Activated CD4-positive, alpha-beta T cell treated with anti-CD3 and anti-CD28 coated beads, Interleukin-2, amount 10 ng/mL, durations not matched to agents 7 days and 5 days (primary cell): ENCODE measurements around the gene CUL9. TPM values are rescaled to one million over a fixed set of nuclear protein-coding genes. Genes with fewer than 3 reads are reported as not detected.
A peak's percentile ranks its signal among the peaks of the same experiment; 100 is the strongest.

Experiments
- CTCF ChIA-PET: fragments of 350-600 bp; sonication (Branson Sonifier 250); formaldehyde crosslinking; loops from one replicate; lab custom pipeline; 2021; ENCODE audit warnings: antibody characterized with exemption; lab: Charles Lee
- POLR2A ChIA-PET: fragments of 350-600 bp; sonication (Branson Sonifier 250); formaldehyde crosslinking; loops from one replicate; lab custom pipeline; 2021; ENCODE audit warnings: antibody characterized with exemption; lab: Charles Lee
- DNase-seq: peaks from one replicate; pipeline ENCODE4 v3.0.0-alpha.2; 2020
- H3K27ac Mint-ChIP-seq: one replicate; pipeline ENCODE4 v1.8.0; 2021; ENCODE audit warnings: mild to moderate bottlenecking, moderate library complexity, mixed read lengths
- H3K27me3 Mint-ChIP-seq: one replicate; pipeline ENCODE4 v1.8.0; 2021; ENCODE audit warnings: mixed read lengths
- H3K36me3 Mint-ChIP-seq: one replicate; pipeline ENCODE4 v1.8.0; 2021; ENCODE audit warnings: low read depth, mixed read lengths
- H3K4me1 Mint-ChIP-seq: one replicate; pipeline ENCODE4 v1.8.0; 2021; ENCODE audit warnings: mixed read lengths
- H3K4me3 Mint-ChIP-seq: one replicate; pipeline ENCODE4 v1.8.0; 2021; ENCODE audit warnings: mild to moderate bottlenecking, moderate library complexity, mixed read lengths
- H3K9me3 Mint-ChIP-seq: one replicate; pipeline ENCODE4 v1.8.0; 2021; ENCODE audit warnings: mixed read lengths
- total RNA-seq, 2 experiments: library from RNA; stranded (reverse); gene quantifications; one replicate each; pipeline ENCODE4 v1.2.3, GENCODE V29; 2021

CUL9 gene
- total RNA-seq, 2 experiments from 2014 or later: 57.8 to 60.7 TPM

GRCh38 chr6:43255408-43256054 is 73.5 kb downstream of the CUL9 start:
- no peak overlapping the region for H3K4me3 Mint-ChIP-seq
- no peak overlapping the region for H3K27ac Mint-ChIP-seq
- peaks cover 21% of the 10 kb centered on the region for H3K27me3 Mint-ChIP-seq
- peaks cover 10% of the 10 kb centered on the region for H3K4me1 Mint-ChIP-seq
- DNase-seq: no peak
- H3K36me3 Mint-ChIP-seq: no peaks in the 10 kb centered on the region
- ChIA-PET CTCF (interaction anchor here (0.8 to 1.4 kb wide), 3 partner anchors 10 to 26 kb away, joined by 3 to 4 read pairs (median 4); no protein-coding TSS in a partner anchor), POLR2A (interaction anchor here (0.6 kb wide), 1 partner anchor 136 kb away, joined by 3 read pairs; no protein-coding TSS in a partner anchor)
- H3K9me3 Mint-ChIP-seq: no peaks in the 10 kb centered on the region

GRCh38 chr6:43256670-43257366 is 74.8 kb downstream of the CUL9 start:
- Mint-ChIP-seq H3K36me3 (no peaks in the 10 kb centered on the region), H3K4me3 (no peak overlapping the region), H3K9me3 (no peaks in the 10 kb centered on the region), H3K27ac (no peak overlapping the region), H3K4me1 (no peaks in the 10 kb centered on the region), H3K27me3 (peaks cover 8% of the 10 kb centered on the region)
- ChIA-PET CTCF (interaction anchor here (1.3 to 1.4 kb wide), 3 partner anchors 8 to 27 kb away, joined by 3 to 4 read pairs (median 4); no protein-coding TSS in a partner anchor), POLR2A (no interaction called here)
- no peak for DNase-seq

- ChIA-PET CTCF (interaction anchor here (0.6 to 1.3 kb wide), 2 partner anchors 15 to 558 kb away, joined by 3 read pairs; no protein-coding TSS in a partner anchor), POLR2A (no interaction called here)
- no peak overlapping the region for H3K27ac Mint-ChIP-seq
- H3K27me3 Mint-ChIP-seq: peaks cover 5% of the 10 kb centered on the region
- no peaks in the 10 kb centered on the region for H3K9me3 Mint-ChIP-seq
- no peaks in the 10 kb centered on the region for H3K4me1 Mint-ChIP-seq
- DNase-seq: no peak
- no peak overlapping the region for H3K4me3 Mint-ChIP-seq
- H3K36me3 Mint-ChIP-seq: no peaks in the 10 kb centered on the region
These were observed 75.6 kb downstream of the CUL9 start for GRCh38 chr6:43257367-43258145.

DNA sequence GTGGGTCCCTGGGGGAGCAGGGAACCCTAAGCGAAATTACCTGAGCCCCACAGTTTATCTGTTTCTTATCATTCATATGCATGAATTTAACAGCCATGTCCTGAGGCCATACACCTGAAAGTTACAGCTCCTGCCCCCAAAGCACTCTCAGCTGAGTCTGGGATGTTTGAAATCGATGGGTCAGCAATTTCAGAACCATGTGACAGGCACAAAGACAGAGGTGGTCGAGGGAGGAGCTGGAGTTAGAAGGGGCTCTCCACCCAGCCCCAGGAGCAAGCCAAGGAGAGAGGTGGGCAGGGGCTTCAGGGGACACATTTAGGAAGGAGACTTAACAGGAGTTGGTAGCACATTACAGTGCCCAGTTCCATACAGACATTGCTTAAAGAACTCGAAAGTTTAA is 76.2 kb downstream of the CUL9 start:
- Mint-ChIP-seq H3K27ac (no peak overlapping the region), H3K4me1 (no peaks in the 10 kb centered on the region), H3K9me3 (no peaks in the 10 kb centered on the region), H3K36me3 (no peaks in the 10 kb centered on the region), H3K27me3 (peaks cover under 1% of the 10 kb centered on the region), H3K4me3 (no peak overlapping the region)
- ChIA-PET CTCF (interaction anchor here (0.6 kb wide), 1 partner anchor 559 kb away, joined by 3 read pairs; no protein-coding TSS in a partner anchor), POLR2A (no interaction called here)
- no peak for DNase-seq

DNA sequence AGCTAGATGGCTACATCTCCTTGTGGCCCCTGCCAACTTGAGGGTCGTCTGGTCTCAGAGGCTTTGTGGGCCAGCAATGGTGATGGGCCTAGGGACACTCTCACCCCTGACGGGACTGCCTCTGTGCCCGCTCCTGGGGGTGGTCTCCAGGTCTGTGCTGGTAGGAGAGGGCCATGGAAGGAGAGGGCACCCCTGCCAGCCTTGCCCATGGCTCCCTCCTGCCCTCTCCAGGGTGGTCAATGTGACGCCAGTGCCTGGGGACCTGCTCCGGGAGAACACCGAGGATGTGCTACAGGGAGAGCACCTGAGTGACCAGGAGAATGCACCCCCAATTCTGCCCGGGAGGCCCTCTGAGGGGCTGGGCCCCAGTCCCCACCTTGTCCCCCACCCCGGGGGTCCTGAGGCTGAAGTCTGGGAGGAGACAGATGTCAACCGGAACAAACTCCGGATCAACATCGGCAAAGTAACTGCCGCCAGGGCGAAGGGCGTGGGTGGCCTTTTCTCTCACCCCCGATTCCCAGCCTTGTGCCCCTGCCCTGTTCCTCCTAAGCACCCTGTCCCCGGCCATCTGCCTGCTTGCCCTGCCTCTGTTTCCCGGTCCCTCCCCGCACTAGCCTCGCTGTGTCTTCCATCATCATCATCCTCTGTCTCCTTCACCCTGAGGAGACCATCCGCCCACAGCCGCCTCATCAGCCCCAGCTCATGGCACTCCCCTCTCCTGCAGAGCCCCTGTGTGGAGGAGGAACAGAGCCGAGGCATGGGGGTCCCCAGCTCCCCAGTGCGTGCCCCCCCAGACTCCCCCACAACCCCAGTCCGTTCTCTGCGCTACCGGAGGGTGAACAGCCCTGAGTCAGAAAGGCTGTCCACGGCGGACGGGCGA is 77.1 kb downstream of the CUL9 start:
- Mint-ChIP-seq H3K27ac (no peak overlapping the region), H3K4me3 (no peak overlapping the region), H3K27me3 (no peaks in the 10 kb centered on the region), H3K4me1 (no peaks in the 10 kb centered on the region), H3K36me3 (no peaks in the 10 kb centered on the region), H3K9me3 (no peaks in the 10 kb centered on the region)
- ChIA-PET CTCF (interaction anchor here (0.6 kb wide), 1 partner anchor 18 kb away, joined by 3 read pairs; no protein-coding TSS in a partner anchor), POLR2A (no interaction called here)
- DNase-seq: no peak

GRCh38 chr6:43260791-43261190 is 78.8 kb downstream of the CUL9 start:
- POLR2A ChIA-PET: no interaction called here

DNA sequence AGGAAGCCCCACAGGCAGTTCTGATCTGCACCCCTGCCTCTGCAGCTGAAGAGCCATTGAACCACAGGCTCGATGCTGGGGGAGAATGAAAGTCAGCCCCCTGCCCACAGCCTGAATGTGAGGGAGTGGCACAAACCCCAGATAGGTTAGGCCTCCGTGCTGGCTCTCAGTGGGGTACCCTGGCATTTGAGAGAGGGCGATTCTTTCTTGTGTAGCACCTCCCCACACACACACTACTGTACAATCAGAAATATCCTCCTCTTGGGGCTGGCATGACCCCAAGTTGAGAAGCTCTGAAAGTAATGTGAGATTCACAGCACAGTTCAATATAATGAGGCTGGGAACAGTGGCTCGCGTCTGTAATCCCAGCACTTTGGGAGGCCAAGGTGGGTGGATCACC is 79.2 kb downstream of the CUL9 start:
- Mint-ChIP-seq H3K9me3 (no peaks in the 10 kb centered on the region), H3K27ac (no peak overlapping the region), H3K4me3 (no peak overlapping the region), H3K36me3 (no peaks in the 10 kb centered on the region), H3K4me1 (no peaks in the 10 kb centered on the region), H3K27me3 (no peaks in the 10 kb centered on the region)
- CTCF ChIA-PET: no interaction called here
- POLR2A ChIA-PET: no interaction called here
- no peak for DNase-seq

More at GRCh38 chr6:43260791-43261190, 78.8 kb downstream of the CUL9 start:
- Mint-ChIP-seq H3K36me3 (no peaks in the 10 kb centered on the region), H3K4me3 (no peak overlapping the region), H3K4me1 (no peaks in the 10 kb centered on the region), H3K27ac (no peak overlapping the region), H3K9me3 (no peaks in the 10 kb centered on the region), H3K27me3 (no peaks in the 10 kb centered on the region)
- no peak for DNase-seq
- CTCF ChIA-PET: no interaction called here

DNA sequence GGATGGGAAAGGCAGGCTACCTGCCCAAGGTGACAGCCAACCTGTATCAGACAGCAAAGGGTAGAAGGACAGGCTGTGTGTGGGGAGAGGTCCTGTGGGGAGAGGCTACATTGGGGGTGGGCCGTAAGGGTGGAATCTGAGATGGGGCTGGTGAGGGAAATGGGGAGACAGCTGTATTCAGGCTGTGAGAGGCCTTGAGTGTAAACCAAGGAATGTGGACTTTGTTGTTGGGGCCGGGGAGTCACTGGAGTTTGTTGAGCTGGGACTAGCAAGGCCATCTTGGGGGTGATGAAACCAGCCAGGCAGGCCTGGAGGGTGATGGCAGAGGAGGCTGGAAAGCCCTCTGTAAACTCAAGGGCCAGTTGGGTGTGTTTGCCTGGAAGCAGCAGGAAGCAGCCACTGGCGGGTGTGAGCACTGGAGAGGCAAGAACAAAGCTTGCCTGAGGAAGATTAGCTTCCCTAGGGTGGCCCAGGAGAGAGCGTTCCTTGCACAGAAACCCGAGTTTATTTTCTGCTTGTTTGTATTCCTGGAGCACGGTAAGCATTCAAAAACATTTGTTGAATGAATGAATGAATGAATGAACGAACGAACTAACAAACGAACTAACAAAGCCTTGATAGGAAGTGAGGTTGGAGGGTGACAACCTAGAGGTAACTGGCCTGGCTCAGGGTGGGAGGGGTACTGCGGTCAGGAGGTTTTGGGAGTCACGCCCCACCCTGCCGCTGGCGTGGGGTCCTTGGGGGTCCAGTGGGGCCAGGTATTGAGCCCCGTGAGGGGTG is 80.2 kb downstream of the CUL9 start:
- no peaks in the 10 kb centered on the region for H3K36me3 Mint-ChIP-seq
- ChIA-PET CTCF (interaction anchor here (1.0 to 1.1 kb wide), 3 partner anchors 10 to 31 kb away, joined by 3 read pairs; no protein-coding TSS in a partner anchor), POLR2A (no interaction called here)
- no peak overlapping the region for H3K27ac Mint-ChIP-seq
- no peaks in the 10 kb centered on the region for H3K27me3 Mint-ChIP-seq
- no peak for DNase-seq
- no peaks in the 10 kb centered on the region for H3K4me1 Mint-ChIP-seq
- no peaks in the 10 kb centered on the region for H3K9me3 Mint-ChIP-seq
- no peak overlapping the region for H3K4me3 Mint-ChIP-seq

- H3K4me1 Mint-ChIP-seq: no peaks in the 10 kb centered on the region
- peaks cover 2% of the 10 kb centered on the region for H3K27me3 Mint-ChIP-seq
- DNase-seq: no peak
- POLR2A ChIA-PET: no interaction called here
- CTCF ChIA-PET: interaction anchor here (0.6 to 1.8 kb wide), 10 partner anchors 10 to 258 kb away, joined by 3 to 8 read pairs (median 3); partner anchors contain the start of gene LRRC73
- no peaks in the 10 kb centered on the region for H3K36me3 Mint-ChIP-seq
- H3K4me3 Mint-ChIP-seq: no peak overlapping the region
- no peak overlapping the region for H3K27ac Mint-ChIP-seq
- no peaks in the 10 kb centered on the region for H3K9me3 Mint-ChIP-seq
These were observed 80.9 kb downstream of the CUL9 start for GRCh38 chr6:43262780-43263313.

DNA sequence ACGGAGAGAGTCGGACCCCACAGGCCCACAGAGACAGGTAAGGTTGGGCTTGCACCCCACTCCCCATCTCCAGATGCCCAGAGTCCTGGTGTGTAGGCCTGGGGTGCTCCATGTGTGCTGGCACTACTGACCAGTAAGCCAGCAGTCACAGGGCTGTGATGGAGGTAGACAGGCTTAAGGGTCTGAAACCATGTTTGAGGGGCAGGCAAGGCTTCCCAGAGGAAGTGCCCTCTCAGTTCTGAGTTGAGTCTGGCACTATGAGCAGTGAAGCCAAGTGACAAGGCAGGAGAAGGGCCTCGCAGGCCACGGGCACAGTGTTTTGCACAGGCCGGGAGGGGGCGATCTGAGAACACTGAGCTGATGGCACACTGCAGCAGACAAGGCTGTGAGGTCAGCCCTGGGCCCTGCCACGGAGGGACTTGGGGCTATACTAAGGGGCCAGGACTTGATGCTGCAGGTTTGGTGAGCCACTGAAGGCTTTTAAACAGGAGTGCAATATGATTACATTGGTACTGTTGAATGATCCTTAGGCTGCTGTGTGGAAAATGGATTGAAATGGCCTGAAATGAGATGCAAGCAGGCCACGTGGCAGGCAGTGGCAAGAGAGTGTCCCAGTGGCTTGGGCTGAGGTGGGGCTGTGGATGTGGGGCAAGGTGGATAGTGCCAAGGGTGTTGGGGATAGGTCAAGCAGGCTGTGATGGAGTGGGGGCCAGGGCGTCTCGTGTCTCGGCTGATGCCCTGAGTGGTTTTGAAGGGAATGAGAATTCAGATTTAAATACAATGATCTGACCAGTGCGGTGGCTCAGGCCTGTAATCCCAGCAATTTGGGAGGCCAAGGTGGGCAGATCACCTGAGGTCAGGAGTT is 81.5 kb downstream of the CUL9 start:
- POLR2A ChIA-PET: no interaction called here
- DNase-seq: peak; percentile 84
- H3K4me3 Mint-ChIP-seq: no peak overlapping the region
- CTCF ChIA-PET: interaction anchor here (0.6 to 1.8 kb wide), 13 partner anchors 9 to 258 kb away, joined by 3 to 8 read pairs (median 3); partner anchors contain the start of gene LRRC73
- no peaks in the 10 kb centered on the region for H3K9me3 Mint-ChIP-seq
- peaks cover 5% of the 10 kb centered on the region for H3K27me3 Mint-ChIP-seq
- H3K36me3 Mint-ChIP-seq: no peaks in the 10 kb centered on the region
- no peak overlapping the region for H3K27ac Mint-ChIP-seq
- H3K4me1 Mint-ChIP-seq: no peaks in the 10 kb centered on the region
